ENCODE data around the gene FLNB.

FLNB gene

DNA sequence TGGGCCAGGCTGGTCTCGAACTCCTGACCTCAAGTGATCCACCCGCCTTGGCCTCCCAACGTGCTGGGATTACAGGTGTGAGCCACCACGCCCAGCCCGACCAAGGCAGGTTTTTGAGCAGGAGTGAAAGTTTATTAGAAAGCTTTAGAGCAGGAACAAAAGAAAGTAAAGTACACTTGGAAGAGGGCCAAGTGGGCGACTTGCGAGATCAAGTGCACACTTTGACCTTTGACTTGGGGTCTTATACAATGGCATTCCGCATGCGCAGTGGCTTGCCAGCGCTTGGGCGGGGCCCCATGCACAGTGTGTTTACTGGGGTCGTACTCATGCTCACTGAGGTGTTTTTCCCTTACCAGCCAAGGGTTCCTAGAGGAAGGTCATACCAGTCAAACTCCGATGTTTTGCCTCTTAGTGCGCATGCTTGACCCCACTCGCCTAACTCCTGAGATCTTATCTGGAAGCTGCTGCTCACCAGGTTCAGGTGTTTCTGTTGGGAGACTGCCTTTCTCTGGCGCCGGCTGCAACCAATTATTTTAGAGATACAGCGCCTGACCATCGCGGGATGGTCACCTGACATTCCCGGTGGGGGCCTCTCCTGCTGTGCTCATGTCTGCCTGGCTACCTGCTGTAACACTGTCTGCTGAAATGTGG lies 46.9 kb upstream of the FLNB start:
- TF ChIP-seq CTCF (IDR thresholded peaks at IDR 0.05; ENCODE audit: unreplicated experiment in 3 of 3) = no peak
- H3K9me3 Mint-ChIP-seq = no peaks in the 10 kb centered on the region
- peaks cover 3% of the 10 kb centered on the region for H3K27me3 Mint-ChIP-seq (ENCODE audit: low read depth)
- no peak overlapping the region for H3K4me3 Mint-ChIP-seq
- H3K36me3 Mint-ChIP-seq (ENCODE audit: low read depth) = no peaks in the 10 kb centered on the region
- peak overlapping the region in 2 of 3 experiments; percentile 83 to 87 for H3K27ac Mint-ChIP-seq
- peaks cover 15% of the 10 kb centered on the region for H3K4me1 Mint-ChIP-seq

- peak overlapping the region in 2 of 3 experiments; percentile 83 to 87 for H3K27ac Mint-ChIP-seq
- TF ChIP-seq CTCF (IDR thresholded peaks at IDR 0.05; ENCODE audit: unreplicated experiment in 3 of 3) = no peak
- H3K4me1 Mint-ChIP-seq = peaks cover 15% of the 10 kb centered on the region
- peaks cover 3% of the 10 kb centered on the region for H3K27me3 Mint-ChIP-seq (ENCODE audit: low read depth)
- H3K9me3 Mint-ChIP-seq = no peaks in the 10 kb centered on the region
- peak overlapping the region in 1 of 3 experiments; percentile 7 for H3K4me3 Mint-ChIP-seq
- no peaks in the 10 kb centered on the region for H3K36me3 Mint-ChIP-seq (ENCODE audit: low read depth)
Observed at GRCh38 chr3:57961828-57962447, 46.3 kb upstream of the FLNB start.

DNA sequence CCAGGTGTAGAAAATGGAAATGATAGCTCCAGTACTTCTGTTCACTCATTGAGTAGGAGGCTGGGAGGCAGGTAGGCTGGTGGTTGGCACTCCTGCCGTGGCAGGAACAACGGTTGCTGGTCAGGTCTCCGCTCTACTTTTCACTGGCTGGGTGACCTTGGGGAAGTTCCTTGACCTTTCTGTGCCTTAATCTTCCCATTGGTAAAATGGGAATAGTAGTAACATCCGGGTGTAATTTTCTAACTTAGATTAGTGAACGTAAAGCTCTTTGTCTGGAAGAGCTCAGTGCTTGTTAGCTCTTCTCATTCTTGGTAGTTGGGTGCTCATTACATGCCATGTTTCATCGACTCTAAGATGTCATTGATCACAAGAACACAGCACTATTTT lies 45.8 kb upstream of the FLNB start:
- Mint-ChIP-seq H3K9me3 (no peaks in the 10 kb centered on the region), H3K36me3 (ENCODE audit: low read depth) (no peaks in the 10 kb centered on the region), H3K27ac (peak overlapping the region in 2 of 3 experiments; percentile 83 to 87), H3K4me1 (peaks cover 19% of the 10 kb centered on the region), H3K4me3 (no peak overlapping the region), H3K27me3 (ENCODE audit: low read depth) (peaks cover 3% of the 10 kb centered on the region)
- no peak for TF ChIP-seq CTCF (IDR thresholded peaks at IDR 0.05; ENCODE audit: unreplicated experiment in 3 of 3)

DNA sequence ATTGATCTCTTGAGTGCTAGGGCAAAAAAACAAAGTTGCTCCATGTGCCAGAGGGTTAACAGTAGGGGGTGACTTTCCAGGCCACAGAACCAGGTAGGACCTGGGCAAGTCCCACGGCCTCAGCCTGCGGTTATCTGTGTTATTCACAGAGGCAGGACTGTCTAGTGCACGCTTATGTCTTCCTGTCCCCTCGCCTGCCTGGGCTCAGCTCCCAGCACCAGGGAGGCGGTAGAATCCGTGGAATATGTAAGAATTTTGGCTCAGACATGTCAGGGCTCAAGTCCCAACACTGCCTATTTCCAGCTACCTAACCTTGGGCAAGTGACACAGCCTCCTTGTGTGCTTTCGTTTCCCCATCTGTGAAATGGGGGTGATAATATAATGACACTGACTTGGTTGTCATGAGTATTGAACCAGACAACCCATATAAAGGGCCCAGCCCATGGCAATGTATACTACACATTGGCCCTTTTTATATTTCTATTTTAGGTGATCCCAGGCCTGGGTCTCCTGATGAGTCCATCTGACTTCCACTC lies 44.3 kb upstream of the FLNB start:
- Mint-ChIP-seq H3K36me3 (ENCODE audit: low read depth) (no peaks in the 10 kb centered on the region), H3K27ac (peak overlapping the region in 1 of 3 experiments; percentile 64), H3K9me3 (no peaks in the 10 kb centered on the region), H3K27me3 (ENCODE audit: low read depth) (peaks cover 3% of the 10 kb centered on the region), H3K4me1 (peaks cover 19% of the 10 kb centered on the region), H3K4me3 (no peak overlapping the region)
- no peak for TF ChIP-seq CTCF (IDR thresholded peaks at IDR 0.05; ENCODE audit: unreplicated experiment in 3 of 3)

GRCh38 chr3:57966829-57967228 lies 41.4 kb upstream of the FLNB start:
- Mint-ChIP-seq H3K9me3 (no peaks in the 10 kb centered on the region), H3K36me3 (ENCODE audit: low read depth) (no peaks in the 10 kb centered on the region), H3K27me3 (ENCODE audit: low read depth) (peaks cover 1% of the 10 kb centered on the region), H3K4me1 (peaks cover 18% of the 10 kb centered on the region), H3K27ac (peak overlapping the region in 2 of 3 experiments; percentile 22 to 23), H3K4me3 (no peak overlapping the region)
- TF ChIP-seq CTCF (IDR thresholded peaks at IDR 0.05; ENCODE audit: unreplicated experiment in 3 of 3) = no peak
